ENCODE data around the gene TMTC3.

TMTC3 gene

DNA sequence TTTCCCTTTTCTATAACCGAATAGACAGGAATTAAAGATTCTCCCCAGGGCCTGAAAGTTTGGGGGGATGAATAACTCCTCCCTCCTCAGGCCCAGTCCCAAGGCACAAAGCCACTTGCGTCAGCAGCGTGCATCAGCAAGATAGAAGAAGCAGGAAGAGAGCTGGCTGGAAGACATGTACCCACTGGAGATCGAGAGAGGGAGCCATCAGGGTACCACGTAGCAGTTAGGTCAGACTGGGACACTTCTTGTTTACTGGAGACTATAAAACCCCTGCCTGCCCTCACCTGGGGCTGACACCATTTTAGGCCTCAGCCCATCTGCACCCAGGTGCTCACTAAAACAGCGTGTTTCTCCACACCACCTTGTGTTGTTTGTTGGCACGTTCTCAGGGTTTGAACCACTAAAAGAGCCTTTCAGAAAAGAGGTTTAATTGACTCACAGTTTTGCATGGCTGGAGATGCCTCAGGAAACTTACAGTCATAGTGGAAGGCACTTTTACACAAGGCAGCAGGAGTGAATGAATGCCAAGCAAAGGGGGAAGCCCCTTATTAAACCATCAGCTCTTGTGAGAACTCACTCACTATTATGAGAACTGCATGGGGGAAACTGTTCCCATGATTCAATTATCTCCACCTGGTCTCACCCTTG is 93.2 kb downstream of the TMTC3 start:
- Histone ChIP-seq H3K4me3 (ENCODE audit: insufficient read depth, low read depth, low read length, poor library complexity, severe bottlenecking) (no peak overlapping the region), H3K36me3 (ENCODE audit: control insufficient read depth, insufficient read depth, low read length) (no peaks in the 10 kb centered on the region), H3K27ac (ENCODE audit: insufficient read depth, low read length, poor library complexity, severe bottlenecking) (no peak overlapping the region), H3K27me3 (replicated peaks; ENCODE audit: control insufficient read depth, insufficient read depth, low read length, poor library complexity, severe bottlenecking) (no peaks in the 10 kb centered on the region), H3K4me1 (ENCODE audit: control insufficient read depth, insufficient read depth, low read length, poor library complexity, severe bottlenecking) (no peaks in the 10 kb centered on the region), H3K9me3 (ENCODE audit: control insufficient read depth, low read length) (no peaks in the 10 kb centered on the region)
- no peak for DNase-seq

DNA sequence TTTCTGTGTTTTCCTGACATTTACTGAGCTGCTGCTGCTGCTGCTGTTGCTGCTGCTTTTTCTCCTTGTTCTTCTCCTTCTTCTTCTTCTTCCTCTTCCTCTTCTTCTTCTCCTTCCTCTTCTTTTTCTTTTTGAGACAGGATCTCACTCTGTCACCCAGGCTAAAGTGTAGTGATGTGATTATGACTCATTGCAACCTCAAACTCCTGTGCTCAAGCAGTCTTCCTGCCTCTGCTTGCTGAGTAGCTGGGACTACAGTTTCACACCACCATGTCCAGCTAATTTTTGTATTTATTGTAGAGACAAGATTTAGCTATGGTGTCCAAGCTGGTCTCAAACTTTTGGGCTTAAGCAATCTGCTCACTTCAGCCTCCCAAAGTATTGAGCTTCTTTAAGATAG is 95.8 kb downstream of the TMTC3 start:
- Histone ChIP-seq H3K4me1 (ENCODE audit: control insufficient read depth, insufficient read depth, low read length, poor library complexity, severe bottlenecking) (no peaks in the 10 kb centered on the region), H3K36me3 (ENCODE audit: control insufficient read depth, insufficient read depth, low read length) (no peaks in the 10 kb centered on the region), H3K9me3 (ENCODE audit: control insufficient read depth, low read length) (no peaks in the 10 kb centered on the region), H3K27me3 (replicated peaks; ENCODE audit: control insufficient read depth, insufficient read depth, low read length, poor library complexity, severe bottlenecking) (no peaks in the 10 kb centered on the region), H3K4me3 (ENCODE audit: insufficient read depth, low read depth, low read length, poor library complexity, severe bottlenecking) (no peak overlapping the region), H3K27ac (ENCODE audit: insufficient read depth, low read length, poor library complexity, severe bottlenecking) (no peak overlapping the region)
- no peak for DNase-seq

DNA sequence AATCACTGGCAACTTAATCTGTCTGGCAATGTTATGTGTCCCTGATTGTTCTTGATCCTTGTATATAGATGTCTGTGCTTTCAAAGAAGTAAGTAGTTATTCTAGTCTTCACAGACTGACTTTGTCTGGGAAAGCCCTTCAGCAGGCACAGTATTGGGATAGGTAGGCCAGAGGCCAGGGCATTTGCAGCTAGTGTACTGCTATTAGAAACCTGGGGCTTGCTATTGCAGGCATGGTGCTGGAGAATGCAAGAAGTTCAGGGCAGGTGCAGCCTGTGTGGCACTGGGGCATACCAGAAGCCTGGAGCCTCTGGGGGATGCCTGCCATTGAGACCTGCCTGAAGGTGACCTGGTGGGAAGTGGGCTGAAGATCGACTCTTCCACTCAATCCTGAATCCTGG is 96.3 kb downstream of the TMTC3 start:
- Histone ChIP-seq H3K36me3 (ENCODE audit: control insufficient read depth, insufficient read depth, low read length) (no peaks in the 10 kb centered on the region), H3K4me3 (ENCODE audit: insufficient read depth, low read depth, low read length, poor library complexity, severe bottlenecking) (no peak overlapping the region), H3K4me1 (ENCODE audit: control insufficient read depth, insufficient read depth, low read length, poor library complexity, severe bottlenecking) (no peaks in the 10 kb centered on the region), H3K9me3 (ENCODE audit: control insufficient read depth, low read length) (no peaks in the 10 kb centered on the region), H3K27me3 (replicated peaks; ENCODE audit: control insufficient read depth, insufficient read depth, low read length, poor library complexity, severe bottlenecking) (no peaks in the 10 kb centered on the region), H3K27ac (ENCODE audit: insufficient read depth, low read length, poor library complexity, severe bottlenecking) (no peak overlapping the region)
- no peak for DNase-seq

GRCh38 chr12:88241862-88242570 is 99.9 kb downstream of the TMTC3 start:
- H3K27me3 ChIP-seq (replicated peaks; ENCODE audit: control insufficient read depth, insufficient read depth, low read length, poor library complexity, severe bottlenecking): no peaks in the 10 kb centered on the region
- no peak overlapping the region for H3K27ac ChIP-seq (ENCODE audit: insufficient read depth, low read length, poor library complexity, severe bottlenecking)
- no peak overlapping the region for H3K4me3 ChIP-seq (ENCODE audit: insufficient read depth, low read depth, low read length, poor library complexity, severe bottlenecking)
- no peaks in the 10 kb centered on the region for H3K9me3 ChIP-seq (ENCODE audit: control insufficient read depth, low read length)
- no peaks in the 10 kb centered on the region for H3K36me3 ChIP-seq (ENCODE audit: control insufficient read depth, insufficient read depth, low read length)
- no peaks in the 10 kb centered on the region for H3K4me1 ChIP-seq (ENCODE audit: control insufficient read depth, insufficient read depth, low read length, poor library complexity, severe bottlenecking)
- DNase-seq: no peak

DNA sequence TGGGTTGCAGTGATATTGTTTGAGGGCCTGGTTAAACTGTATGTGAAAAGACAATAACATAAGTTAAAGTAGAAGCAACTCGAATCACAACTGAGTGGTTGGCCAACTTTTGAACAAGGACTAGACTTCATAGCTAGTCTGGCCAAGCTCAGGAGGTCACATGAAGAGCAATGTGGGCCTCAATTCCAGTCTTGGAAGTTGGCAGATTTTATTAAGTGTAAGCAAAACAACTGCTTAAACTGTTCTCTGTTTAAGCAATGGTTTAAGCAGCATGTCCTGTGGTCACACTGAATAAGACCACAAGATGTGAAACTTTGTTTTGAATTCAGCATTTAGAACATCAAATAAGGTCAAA is 100.4 kb downstream of the TMTC3 start:
- no peaks in the 10 kb centered on the region for H3K36me3 ChIP-seq (ENCODE audit: control insufficient read depth, insufficient read depth, low read length)
- H3K4me1 ChIP-seq (ENCODE audit: control insufficient read depth, insufficient read depth, low read length, poor library complexity, severe bottlenecking): no peaks in the 10 kb centered on the region
- no peak overlapping the region for H3K27ac ChIP-seq (ENCODE audit: insufficient read depth, low read length, poor library complexity, severe bottlenecking)
- no peak for DNase-seq
- H3K4me3 ChIP-seq (ENCODE audit: insufficient read depth, low read depth, low read length, poor library complexity, severe bottlenecking): no peak overlapping the region
- H3K27me3 ChIP-seq (replicated peaks; ENCODE audit: control insufficient read depth, insufficient read depth, low read length, poor library complexity, severe bottlenecking): no peaks in the 10 kb centered on the region
- H3K9me3 ChIP-seq (ENCODE audit: control insufficient read depth, low read length): no peaks in the 10 kb centered on the region

DNA sequence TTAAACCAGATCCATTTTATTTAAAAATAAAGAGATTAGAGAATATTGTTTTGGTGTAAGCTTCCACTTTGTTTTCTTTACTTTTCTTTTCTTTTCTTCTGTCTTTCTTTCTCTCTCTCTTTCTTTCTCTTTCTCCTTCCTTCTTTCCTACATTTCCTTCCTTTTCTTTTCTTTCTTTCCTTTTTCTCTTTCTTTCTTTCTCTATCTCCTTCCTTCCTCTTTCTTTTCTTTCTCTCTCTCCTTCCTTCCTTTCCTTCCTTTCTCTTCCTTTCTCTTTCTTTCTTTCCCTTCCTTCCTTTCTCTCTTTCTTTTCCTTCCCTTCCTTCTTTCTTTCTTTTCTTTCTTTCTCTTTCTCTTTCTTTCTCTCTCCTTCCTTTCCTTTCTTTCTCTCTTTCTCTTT is 100.8 kb downstream of the TMTC3 start:
- no peaks in the 10 kb centered on the region for H3K27me3 ChIP-seq (replicated peaks; ENCODE audit: control insufficient read depth, insufficient read depth, low read length, poor library complexity, severe bottlenecking)
- H3K36me3 ChIP-seq (ENCODE audit: control insufficient read depth, insufficient read depth, low read length): no peaks in the 10 kb centered on the region
- no peaks in the 10 kb centered on the region for H3K4me1 ChIP-seq (ENCODE audit: control insufficient read depth, insufficient read depth, low read length, poor library complexity, severe bottlenecking)
- no peak for DNase-seq
- H3K9me3 ChIP-seq (ENCODE audit: control insufficient read depth, low read length): no peaks in the 10 kb centered on the region
- H3K4me3 ChIP-seq (ENCODE audit: insufficient read depth, low read depth, low read length, poor library complexity, severe bottlenecking): no peak overlapping the region
- H3K27ac ChIP-seq (ENCODE audit: insufficient read depth, low read length, poor library complexity, severe bottlenecking): no peak overlapping the region

DNA sequence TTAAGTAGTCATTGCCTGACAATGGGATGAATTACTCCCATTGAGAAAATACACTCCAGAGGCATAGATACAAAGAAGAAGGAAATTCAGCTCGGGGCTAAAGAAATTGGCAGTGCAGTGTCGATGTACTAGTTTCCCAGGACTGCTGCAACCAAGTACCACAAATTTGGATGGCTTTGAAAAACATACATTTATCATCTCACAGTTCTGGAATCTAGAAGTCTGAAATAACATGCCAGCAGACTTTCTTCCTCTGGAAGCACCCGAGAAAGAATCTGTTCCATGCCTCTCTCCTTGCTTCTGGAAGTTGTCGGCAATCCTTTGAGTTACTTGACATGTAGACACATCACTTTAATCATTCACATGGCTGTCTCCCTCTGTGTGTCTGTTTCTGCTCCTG is 101.9 kb downstream of the TMTC3 start:
- H3K27me3 ChIP-seq (replicated peaks; ENCODE audit: control insufficient read depth, insufficient read depth, low read length, poor library complexity, severe bottlenecking): no peaks in the 10 kb centered on the region
- H3K4me3 ChIP-seq (ENCODE audit: insufficient read depth, low read depth, low read length, poor library complexity, severe bottlenecking): no peak overlapping the region
- no peaks in the 10 kb centered on the region for H3K9me3 ChIP-seq (ENCODE audit: control insufficient read depth, low read length)
- H3K4me1 ChIP-seq (ENCODE audit: control insufficient read depth, insufficient read depth, low read length, poor library complexity, severe bottlenecking): no peaks in the 10 kb centered on the region
- DNase-seq: no peak
- H3K36me3 ChIP-seq (ENCODE audit: control insufficient read depth, insufficient read depth, low read length): no peaks in the 10 kb centered on the region
- no peak overlapping the region for H3K27ac ChIP-seq (ENCODE audit: insufficient read depth, low read length, poor library complexity, severe bottlenecking)

DNA sequence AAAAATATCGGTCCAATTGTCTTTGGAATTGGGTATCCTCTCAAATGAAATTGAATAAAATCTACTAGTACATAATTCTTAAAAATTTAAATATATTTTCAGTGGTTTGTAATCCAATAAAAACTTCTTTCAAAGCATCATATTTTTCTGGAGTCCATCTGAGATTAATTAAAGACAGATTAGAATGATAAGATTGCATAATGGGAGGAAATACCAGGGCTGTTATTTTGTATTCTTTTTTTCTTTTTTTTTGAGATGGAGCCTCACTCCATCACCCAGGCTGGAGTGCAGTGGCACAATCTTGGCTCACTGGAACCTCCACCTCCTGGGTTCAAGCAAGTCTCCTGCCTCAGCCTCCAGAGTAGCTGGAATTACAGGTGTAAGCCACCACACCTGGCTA is 103.8 kb downstream of the TMTC3 start:
- no peaks in the 10 kb centered on the region for H3K4me1 ChIP-seq (ENCODE audit: control insufficient read depth, insufficient read depth, low read length, poor library complexity, severe bottlenecking)
- no peaks in the 10 kb centered on the region for H3K27me3 ChIP-seq (replicated peaks; ENCODE audit: control insufficient read depth, insufficient read depth, low read length, poor library complexity, severe bottlenecking)
- DNase-seq: no peak

GRCh38 chr12:88247241-88247643 is 105.1 kb downstream of the TMTC3 start:
- Histone ChIP-seq H3K27me3 (replicated peaks; ENCODE audit: control insufficient read depth, insufficient read depth, low read length, poor library complexity, severe bottlenecking) (no peaks in the 10 kb centered on the region), H3K4me3 (ENCODE audit: insufficient read depth, low read depth, low read length, poor library complexity, severe bottlenecking) (no peak overlapping the region), H3K27ac (ENCODE audit: insufficient read depth, low read length, poor library complexity, severe bottlenecking) (no peak overlapping the region), H3K9me3 (ENCODE audit: control insufficient read depth, low read length) (no peaks in the 10 kb centered on the region), H3K4me1 (ENCODE audit: control insufficient read depth, insufficient read depth, low read length, poor library complexity, severe bottlenecking) (no peaks in the 10 kb centered on the region), H3K36me3 (ENCODE audit: control insufficient read depth, insufficient read depth, low read length) (no peaks in the 10 kb centered on the region)
- no peak for DNase-seq

More for the DNA sequence above, 103.8 kb downstream of the TMTC3 start:
- Histone ChIP-seq H3K27ac (ENCODE audit: insufficient read depth, low read length, poor library complexity, severe bottlenecking) (no peak overlapping the region), H3K36me3 (ENCODE audit: control insufficient read depth, insufficient read depth, low read length) (no peaks in the 10 kb centered on the region), H3K4me3 (ENCODE audit: insufficient read depth, low read depth, low read length, poor library complexity, severe bottlenecking) (no peak overlapping the region), H3K9me3 (ENCODE audit: control insufficient read depth, low read length) (no peaks in the 10 kb centered on the region)

DNA sequence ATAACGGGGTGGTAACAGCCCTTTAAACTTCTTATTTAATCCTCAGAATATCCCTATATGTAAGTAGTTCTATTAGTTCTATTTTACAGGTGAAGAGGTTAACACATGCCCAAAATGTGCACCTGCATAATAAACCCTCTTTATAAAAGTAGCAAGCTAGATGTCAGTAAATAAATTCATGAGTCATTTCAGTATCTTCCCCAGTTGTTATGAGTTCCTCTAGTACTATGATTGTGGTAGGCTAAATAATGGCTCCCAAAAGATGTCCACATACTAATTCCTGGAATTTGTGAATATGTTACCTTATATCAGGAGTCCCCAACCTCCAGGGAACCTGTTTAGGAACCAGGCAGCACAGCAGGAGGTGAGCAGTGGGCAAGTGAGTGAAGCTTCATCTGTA is 106.5 kb downstream of the TMTC3 start:
- no peak for DNase-seq
- Histone ChIP-seq H3K27me3 (replicated peaks; ENCODE audit: control insufficient read depth, insufficient read depth, low read length, poor library complexity, severe bottlenecking) (no peaks in the 10 kb centered on the region), H3K4me3 (ENCODE audit: insufficient read depth, low read depth, low read length, poor library complexity, severe bottlenecking) (no peak overlapping the region), H3K27ac (ENCODE audit: insufficient read depth, low read length, poor library complexity, severe bottlenecking) (no peak overlapping the region), H3K36me3 (ENCODE audit: control insufficient read depth, insufficient read depth, low read length) (no peaks in the 10 kb centered on the region), H3K9me3 (ENCODE audit: control insufficient read depth, low read length) (no peaks in the 10 kb centered on the region), H3K4me1 (ENCODE audit: control insufficient read depth, insufficient read depth, low read length, poor library complexity, severe bottlenecking) (no peaks in the 10 kb centered on the region)
